Thyroid gland (tissue), 4 donors: Measurements from ENCODE around the gene KRTAP12-2.

Source experiments
- CTCF ChIP-seq, 6 experiments: fragments of 200-600 bp in 3 of 6; fragments of 450-650 bp in 3 of 6; sonication (generic) in 3 of 6; IDR thresholded peaks; one replicate each; pipeline ENCODE4 v1.5.1; 2016 to 2019; ENCODE audit warnings: antibody characterized with exemption in 6 of 6, mild to moderate bottlenecking in 2 of 6, inconsistent platforms in 1 of 6, moderate library complexity in 1 of 6
- POLR2A ChIP-seq, 2 donors: fragments of 450-650 bp; IDR thresholded peaks; one replicate each; pipeline ENCODE4 v1.6.1; 2017; ENCODE audit warnings: antibody characterized with exemption in 2 of 2, mild to moderate bottlenecking in 2 of 2, moderate library complexity in 1 of 2

- TF ChIP-seq CTCF (IDR thresholded peaks at IDR 0.05) (no peak), POLR2A (IDR thresholded peaks at IDR 0.05) (no peak)
These were observed 15.3 kb upstream of the KRTAP12-2 start, which contains the start of gene KRTAP12-1 for GRCh38 chr21:44681861-44682579.
